Measurements from ENCODE around the gene ABCF1. TPM values are rescaled to one million over a fixed set of nuclear protein-coding genes. Genes with fewer than 3 reads are reported as not detected.

Gene ABCF1
- total and polyA plus RNA-seq, 9 of the 15 experiments (the other 6 are each of a cell fraction or from before 2014, with no cell fraction given): 41.6 to 193 (median 102) TPM

DNA sequence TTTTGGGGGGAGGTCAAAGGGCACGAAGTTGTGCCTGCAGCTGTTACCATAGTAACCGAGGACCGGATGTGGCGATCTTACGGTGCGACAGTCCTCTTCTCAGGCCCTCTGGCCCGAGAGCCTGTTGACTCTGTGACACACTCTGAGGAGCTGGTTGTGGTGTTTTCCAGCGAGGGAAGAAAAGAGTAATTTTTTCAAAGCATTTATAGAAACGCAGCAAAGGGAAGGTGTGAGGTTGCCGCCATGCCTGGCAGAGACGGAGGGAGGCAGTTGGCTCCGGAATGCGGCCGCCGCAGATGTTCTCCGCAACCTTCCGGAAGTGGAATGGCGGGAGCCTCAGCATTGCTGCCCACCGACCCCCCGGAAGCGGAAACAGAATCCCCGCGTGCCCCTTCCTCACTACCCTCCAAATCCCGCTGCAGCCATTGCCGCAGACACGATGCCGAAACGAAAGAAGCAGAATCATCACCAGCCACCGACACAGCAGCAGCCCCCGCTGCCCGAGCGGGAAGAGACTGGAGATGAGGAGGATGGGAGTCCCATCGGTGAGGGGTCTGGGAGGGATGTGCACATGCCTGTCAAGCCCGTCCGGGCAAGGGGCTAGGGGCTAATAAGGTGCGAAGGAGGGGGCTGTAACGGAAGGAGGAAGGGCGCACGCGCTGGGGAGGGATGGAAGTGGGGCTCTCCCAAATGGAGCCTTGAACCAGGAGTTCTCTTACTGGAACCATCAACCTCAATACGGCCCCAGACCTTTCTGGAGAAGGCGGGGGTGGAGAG, 14.1 kb upstream of the ABCF1 start, which contains the start of gene PRR3 (continued):
- TF ChIP-seq ZNF584 (CRISPR knock-in tag; IDR thresholded peaks at IDR 0.05; ENCODE audit: low read depth) (no peak), SMARCE1 (IDR thresholded peaks at IDR 0.05) (no peak; the same call in 1 of the 2 replicates), ZNF175 (CRISPR knock-in tag; IDR thresholded peaks at IDR 0.05; ENCODE audit: low read depth) (no peak; the same call in none of the 2 replicates), SAFB2 (IDR thresholded peaks at IDR 0.05; ENCODE audit: borderline replicate concordance, low read depth, low read length, severe bottlenecking) (no peak), KHSRP (IDR thresholded peaks at IDR 0.05) (no peak), ZNF217 (CRISPR knock-in tag; IDR thresholded peaks at IDR 0.05) (no peak), ZNF785 (CRISPR knock-in tag; IDR thresholded peaks at IDR 0.05) (no peak)
- TF ChIP-seq, protein P1, sequence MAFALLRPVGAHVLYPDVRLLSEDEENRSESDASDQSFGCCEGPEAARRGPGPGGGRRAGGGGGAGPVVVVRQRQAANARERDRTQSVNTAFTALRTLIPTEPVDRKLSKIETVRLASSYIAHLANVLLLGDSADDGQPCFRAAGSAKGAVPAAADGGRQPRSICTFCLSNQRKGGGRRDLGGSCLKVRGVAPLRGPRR (CRISPR knock-in tag; IDR thresholded peaks at IDR 0.05): no peak
- TF ChIP-seq, protein P2, sequence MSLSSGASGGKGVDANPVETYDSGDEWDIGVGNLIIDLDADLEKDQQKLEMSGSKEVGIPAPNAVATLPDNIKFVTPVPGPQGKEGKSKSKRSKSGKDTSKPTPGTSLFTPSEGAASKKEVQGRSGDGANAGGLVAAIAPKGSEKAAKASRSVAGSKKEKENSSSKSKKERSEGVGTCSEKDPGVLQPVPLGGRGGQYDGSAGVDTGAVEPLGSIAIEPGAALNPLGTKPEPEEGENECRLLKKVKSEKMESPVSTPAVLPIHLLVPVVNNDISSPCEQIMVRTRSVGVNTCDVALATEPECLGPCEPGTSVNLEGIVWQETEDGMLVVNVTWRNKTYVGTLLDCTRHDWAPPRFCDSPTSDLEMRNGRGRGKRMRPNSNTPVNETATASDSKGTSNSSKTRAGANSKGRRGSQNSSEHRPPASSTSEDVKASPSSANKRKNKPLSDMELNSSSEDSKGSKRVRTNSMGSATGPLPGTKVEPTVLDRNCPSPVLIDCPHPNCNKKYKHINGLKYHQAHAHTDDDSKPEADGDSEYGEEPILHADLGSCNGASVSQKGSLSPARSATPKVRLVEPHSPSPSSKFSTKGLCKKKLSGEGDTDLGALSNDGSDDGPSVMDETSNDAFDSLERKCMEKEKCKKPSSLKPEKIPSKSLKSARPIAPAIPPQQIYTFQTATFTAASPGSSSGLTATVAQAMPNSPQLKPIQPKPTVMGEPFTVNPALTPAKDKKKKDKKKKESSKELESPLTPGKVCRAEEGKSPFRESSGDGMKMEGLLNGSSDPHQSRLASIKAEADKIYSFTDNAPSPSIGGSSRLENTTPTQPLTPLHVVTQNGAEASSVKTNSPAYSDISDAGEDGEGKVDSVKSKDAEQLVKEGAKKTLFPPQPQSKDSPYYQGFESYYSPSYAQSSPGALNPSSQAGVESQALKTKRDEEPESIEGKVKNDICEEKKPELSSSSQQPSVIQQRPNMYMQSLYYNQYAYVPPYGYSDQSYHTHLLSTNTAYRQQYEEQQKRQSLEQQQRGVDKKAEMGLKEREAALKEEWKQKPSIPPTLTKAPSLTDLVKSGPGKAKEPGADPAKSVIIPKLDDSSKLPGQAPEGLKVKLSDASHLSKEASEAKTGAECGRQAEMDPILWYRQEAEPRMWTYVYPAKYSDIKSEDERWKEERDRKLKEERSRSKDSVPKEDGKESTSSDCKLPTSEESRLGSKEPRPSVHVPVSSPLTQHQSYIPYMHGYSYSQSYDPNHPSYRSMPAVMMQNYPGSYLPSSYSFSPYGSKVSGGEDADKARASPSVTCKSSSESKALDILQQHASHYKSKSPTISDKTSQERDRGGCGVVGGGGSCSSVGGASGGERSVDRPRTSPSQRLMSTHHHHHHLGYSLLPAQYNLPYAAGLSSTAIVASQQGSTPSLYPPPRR (CRISPR knock-in tag; IDR thresholded peaks at IDR 0.05; ENCODE audit: borderline replicate concordance): peak; percentile 59; the same call in 1 of the 2 replicates
- TF ChIP-seq, protein P3, sequence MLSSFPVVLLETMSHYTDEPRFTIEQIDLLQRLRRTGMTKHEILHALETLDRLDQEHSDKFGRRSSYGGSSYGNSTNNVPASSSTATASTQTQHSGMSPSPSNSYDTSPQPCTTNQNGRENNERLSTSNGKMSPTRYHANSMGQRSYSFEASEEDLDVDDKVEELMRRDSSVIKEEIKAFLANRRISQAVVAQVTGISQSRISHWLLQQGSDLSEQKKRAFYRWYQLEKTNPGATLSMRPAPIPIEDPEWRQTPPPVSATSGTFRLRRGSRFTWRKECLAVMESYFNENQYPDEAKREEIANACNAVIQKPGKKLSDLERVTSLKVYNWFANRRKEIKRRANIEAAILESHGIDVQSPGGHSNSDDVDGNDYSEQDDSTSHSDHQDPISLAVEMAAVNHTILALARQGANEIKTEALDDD (IDR thresholded peaks at IDR 0.05): no peak
- TF ChIP-seq, protein P4, sequence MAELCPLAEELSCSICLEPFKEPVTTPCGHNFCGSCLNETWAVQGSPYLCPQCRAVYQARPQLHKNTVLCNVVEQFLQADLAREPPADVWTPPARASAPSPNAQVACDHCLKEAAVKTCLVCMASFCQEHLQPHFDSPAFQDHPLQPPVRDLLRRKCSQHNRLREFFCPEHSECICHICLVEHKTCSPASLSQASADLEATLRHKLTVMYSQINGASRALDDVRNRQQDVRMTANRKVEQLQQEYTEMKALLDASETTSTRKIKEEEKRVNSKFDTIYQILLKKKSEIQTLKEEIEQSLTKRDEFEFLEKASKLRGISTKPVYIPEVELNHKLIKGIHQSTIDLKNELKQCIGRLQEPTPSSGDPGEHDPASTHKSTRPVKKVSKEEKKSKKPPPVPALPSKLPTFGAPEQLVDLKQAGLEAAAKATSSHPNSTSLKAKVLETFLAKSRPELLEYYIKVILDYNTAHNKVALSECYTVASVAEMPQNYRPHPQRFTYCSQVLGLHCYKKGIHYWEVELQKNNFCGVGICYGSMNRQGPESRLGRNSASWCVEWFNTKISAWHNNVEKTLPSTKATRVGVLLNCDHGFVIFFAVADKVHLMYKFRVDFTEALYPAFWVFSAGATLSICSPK (IDR thresholded peaks at IDR 0.05; ENCODE audit: borderline replicate concordance): peak; percentile 85; the same call in 1 of the 2 replicates
- TF ChIP-seq, protein P5, sequence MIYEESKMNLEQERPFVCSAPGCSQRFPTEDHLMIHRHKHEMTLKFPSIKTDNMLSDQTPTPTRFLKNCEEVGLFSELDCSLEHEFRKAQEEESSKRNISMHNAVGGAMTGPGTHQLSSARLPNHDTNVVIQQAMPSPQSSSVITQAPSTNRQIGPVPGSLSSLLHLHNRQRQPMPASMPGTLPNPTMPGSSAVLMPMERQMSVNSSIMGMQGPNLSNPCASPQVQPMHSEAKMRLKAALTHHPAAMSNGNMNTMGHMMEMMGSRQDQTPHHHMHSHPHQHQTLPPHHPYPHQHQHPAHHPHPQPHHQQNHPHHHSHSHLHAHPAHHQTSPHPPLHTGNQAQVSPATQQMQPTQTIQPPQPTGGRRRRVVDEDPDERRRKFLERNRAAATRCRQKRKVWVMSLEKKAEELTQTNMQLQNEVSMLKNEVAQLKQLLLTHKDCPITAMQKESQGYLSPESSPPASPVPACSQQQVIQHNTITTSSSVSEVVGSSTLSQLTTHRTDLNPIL (CRISPR knock-in tag; IDR thresholded peaks at IDR 0.05): no peak

All from K562 (cell line).